ENCODE results near the gene GRIK5. TPM values are rescaled to one million over a fixed set of nuclear protein-coding genes. Genes with fewer than 3 reads are reported as not detected.

Gene GRIK5
- total RNA-seq, 1 experiment from 2014 or later = 43.1 TPM

DNA sequence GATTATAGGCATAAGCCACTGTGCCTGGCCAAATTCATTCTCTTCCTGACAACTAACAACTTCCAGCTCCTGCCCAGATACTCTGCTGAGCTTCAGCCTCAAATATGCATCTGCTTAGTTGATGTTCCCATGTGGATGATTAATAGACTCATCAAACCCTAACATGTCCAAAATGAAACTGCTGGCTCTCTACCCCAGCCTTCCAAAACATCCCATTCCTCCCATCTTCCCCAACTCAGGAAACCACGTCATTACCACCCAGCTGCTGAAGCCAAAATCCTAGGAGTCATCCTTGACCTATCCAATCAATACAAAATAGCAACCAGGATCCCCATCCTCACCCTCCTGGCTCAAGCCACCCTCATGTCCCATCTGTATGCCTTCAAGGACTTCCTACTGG is 41.4 kb upstream of the GRIK5 start:
- H3K14ac ChIP-seq (ENCODE audit: insufficient read depth, low read length) = no peak overlapping the region
- Mint-ChIP-seq H3K4me3 (no peak overlapping the region), H3K27me3 (ENCODE audit: low read depth) (peaks cover 7% of the 10 kb centered on the region), H3K27ac (no peak overlapping the region; a peak in 1 of 7 replicates), H3K36me3 (ENCODE audit: insufficient read depth in 1 of 3, low read depth in 3 of 3) (no peaks in the 10 kb centered on the region), H3K9me3 (no peaks in the 10 kb centered on the region; a peak in 1 of 5 replicates), H3K4me1 (peaks cover 27 to 32% of the 10 kb centered on the region in 2 experiments)
- H3K18ac ChIP-seq (ENCODE audit: insufficient read length, low read depth, low read length) = no peak overlapping the region
- H2BK20ac ChIP-seq (ENCODE audit: low read depth, low read length, poor library complexity, severe bottlenecking) = no peak overlapping the region
- no peak overlapping the region for H4K91ac ChIP-seq (ENCODE audit: insufficient read length, low read depth, low read length)
- H3K9ac ChIP-seq (ENCODE audit: extremely low read depth, insufficient read length, low read length) = no peak overlapping the region
- H3K4me2 ChIP-seq (ENCODE audit: insufficient read depth, insufficient read length, low read length) = no peak overlapping the region
- no CpG with 5 or more reads among the region's 1 CpG for WGBS (ENCODE audit: extremely low coverage, insufficient read length, low lambda C conversion rate)
- no peaks in the 10 kb centered on the region for H4K20me1 ChIP-seq (ENCODE audit: control insufficient read depth, insufficient read depth, insufficient read length)
- no peaks in the 10 kb centered on the region for H3K23me2 ChIP-seq (ENCODE audit: insufficient read length, low read depth, low read length, poor library complexity, severe bottlenecking)
- no peaks in the 10 kb centered on the region for H3K9me3 ChIP-seq (ENCODE audit: control insufficient read depth, low read depth, low read length)
- H3K79me1 ChIP-seq (ENCODE audit: insufficient read depth, low read depth, low read length, poor library complexity, severe bottlenecking) = no peaks in the 10 kb centered on the region
- no peak overlapping the region for H3K23ac ChIP-seq (ENCODE audit: insufficient read length, low read depth, low read length)
- H3K56ac ChIP-seq (ENCODE audit: insufficient read length, low read depth, low read length) = no peak overlapping the region
- no peak overlapping the region for H2BK5ac ChIP-seq (ENCODE audit: insufficient read length, low read length)
- H3K4ac ChIP-seq (ENCODE audit: low read depth, low read length) = no peak overlapping the region
- DNase-seq = no peak
- H3T11ph ChIP-seq (ENCODE audit: low read length) = no peak overlapping the region
- peaks cover 9% of the 10 kb centered on the region; the same call in 1 of the 2 replicates for H3K4me1 ChIP-seq (ENCODE audit: insufficient read depth, low read length)
- H2BK12ac ChIP-seq (ENCODE audit: insufficient read length, low read depth, low read length) = no peak overlapping the region
- no peaks in the 10 kb centered on the region for H3K27me3 ChIP-seq (ENCODE audit: insufficient read depth, low read length)
- H4K8ac ChIP-seq (replicated peaks; ENCODE audit: insufficient read length, low read depth, low read length) = no peak overlapping the region
- H3K79me2 ChIP-seq (ENCODE audit: insufficient read depth, low read length) = no peaks in the 10 kb centered on the region
- H2BK120ac ChIP-seq (ENCODE audit: low read depth, low read length, poor library complexity, severe bottlenecking) = no peak overlapping the region
- H2BK15ac ChIP-seq (ENCODE audit: low read depth, low read length) = no peak overlapping the region
- no peak overlapping the region for H3K27ac ChIP-seq (ENCODE audit: insufficient read length, low read depth, low read length)
- TF ChIP-seq, protein P1, sequence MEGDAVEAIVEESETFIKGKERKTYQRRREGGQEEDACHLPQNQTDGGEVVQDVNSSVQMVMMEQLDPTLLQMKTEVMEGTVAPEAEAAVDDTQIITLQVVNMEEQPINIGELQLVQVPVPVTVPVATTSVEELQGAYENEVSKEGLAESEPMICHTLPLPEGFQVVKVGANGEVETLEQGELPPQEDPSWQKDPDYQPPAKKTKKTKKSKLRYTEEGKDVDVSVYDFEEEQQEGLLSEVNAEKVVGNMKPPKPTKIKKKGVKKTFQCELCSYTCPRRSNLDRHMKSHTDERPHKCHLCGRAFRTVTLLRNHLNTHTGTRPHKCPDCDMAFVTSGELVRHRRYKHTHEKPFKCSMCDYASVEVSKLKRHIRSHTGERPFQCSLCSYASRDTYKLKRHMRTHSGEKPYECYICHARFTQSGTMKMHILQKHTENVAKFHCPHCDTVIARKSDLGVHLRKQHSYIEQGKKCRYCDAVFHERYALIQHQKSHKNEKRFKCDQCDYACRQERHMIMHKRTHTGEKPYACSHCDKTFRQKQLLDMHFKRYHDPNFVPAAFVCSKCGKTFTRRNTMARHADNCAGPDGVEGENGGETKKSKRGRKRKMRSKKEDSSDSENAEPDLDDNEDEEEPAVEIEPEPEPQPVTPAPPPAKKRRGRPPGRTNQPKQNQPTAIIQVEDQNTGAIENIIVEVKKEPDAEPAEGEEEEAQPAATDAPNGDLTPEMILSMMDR (conservative IDR thresholded peaks at IDR 0.05) = no peak
- no peak overlapping the region for H2AK5ac ChIP-seq (ENCODE audit: insufficient read length, low read length)
- no peak overlapping the region for H4K5ac ChIP-seq (ENCODE audit: insufficient read length, low read depth, low read length)
- H2AFZ ChIP-seq (ENCODE audit: low read length) = no peak overlapping the region

All from H9 (cell line).